ENCODE data around the gene ZNF22.
A peak's percentile ranks its signal among the peaks of the same experiment; 100 is the strongest.

Gene ZNF22

DNA sequence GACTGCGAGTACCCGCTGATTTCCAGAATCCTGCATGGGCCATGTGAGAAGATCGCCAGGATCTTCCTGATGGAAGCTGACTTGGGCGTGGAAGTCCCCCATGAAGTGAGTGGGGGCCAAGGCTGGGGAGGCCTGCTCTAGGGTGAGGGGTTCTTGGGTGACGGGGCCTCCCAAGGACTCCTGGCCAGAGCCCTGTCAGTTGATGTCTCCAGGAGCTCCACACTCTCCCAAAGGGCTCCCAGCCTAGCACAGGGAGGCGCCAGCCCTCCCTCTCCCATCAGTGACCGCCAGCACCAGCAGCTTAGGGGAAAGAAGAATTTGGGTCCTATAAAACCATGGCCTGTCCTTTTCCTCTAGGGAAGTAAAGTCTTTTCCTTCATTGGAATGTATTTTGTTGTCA is 9.8 kb upstream of the ZNF22 start:
- in situ Hi-C loops (cut with HindIII; ENCODE audit: low sequenced_read_pairs): no loop called here
- no peak for DNase-seq (ENCODE audit: low read depth, low spot score)
- no peak overlapping the region for H3K4me3 ChIP-seq (ENCODE audit: low read depth, low read length)
- TF ChIP-seq, protein P1, sequence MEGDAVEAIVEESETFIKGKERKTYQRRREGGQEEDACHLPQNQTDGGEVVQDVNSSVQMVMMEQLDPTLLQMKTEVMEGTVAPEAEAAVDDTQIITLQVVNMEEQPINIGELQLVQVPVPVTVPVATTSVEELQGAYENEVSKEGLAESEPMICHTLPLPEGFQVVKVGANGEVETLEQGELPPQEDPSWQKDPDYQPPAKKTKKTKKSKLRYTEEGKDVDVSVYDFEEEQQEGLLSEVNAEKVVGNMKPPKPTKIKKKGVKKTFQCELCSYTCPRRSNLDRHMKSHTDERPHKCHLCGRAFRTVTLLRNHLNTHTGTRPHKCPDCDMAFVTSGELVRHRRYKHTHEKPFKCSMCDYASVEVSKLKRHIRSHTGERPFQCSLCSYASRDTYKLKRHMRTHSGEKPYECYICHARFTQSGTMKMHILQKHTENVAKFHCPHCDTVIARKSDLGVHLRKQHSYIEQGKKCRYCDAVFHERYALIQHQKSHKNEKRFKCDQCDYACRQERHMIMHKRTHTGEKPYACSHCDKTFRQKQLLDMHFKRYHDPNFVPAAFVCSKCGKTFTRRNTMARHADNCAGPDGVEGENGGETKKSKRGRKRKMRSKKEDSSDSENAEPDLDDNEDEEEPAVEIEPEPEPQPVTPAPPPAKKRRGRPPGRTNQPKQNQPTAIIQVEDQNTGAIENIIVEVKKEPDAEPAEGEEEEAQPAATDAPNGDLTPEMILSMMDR (IDR thresholded peaks at IDR 0.05; ENCODE audit: low read depth, low read length): no peak

- H3K4me3 ChIP-seq (ENCODE audit: low read depth, low read length): no peak overlapping the region
- DNase-seq (ENCODE audit: low read depth, low spot score): no peak
- TF ChIP-seq, protein P1 (IDR thresholded peaks at IDR 0.05; ENCODE audit: low read depth, low read length): no peak
- in situ Hi-C loops (cut with HindIII; ENCODE audit: low sequenced_read_pairs): no loop called here
Measured at GRCh38 chr10:44991571-44991970, 9.2 kb upstream of the ZNF22 start.

DNA sequence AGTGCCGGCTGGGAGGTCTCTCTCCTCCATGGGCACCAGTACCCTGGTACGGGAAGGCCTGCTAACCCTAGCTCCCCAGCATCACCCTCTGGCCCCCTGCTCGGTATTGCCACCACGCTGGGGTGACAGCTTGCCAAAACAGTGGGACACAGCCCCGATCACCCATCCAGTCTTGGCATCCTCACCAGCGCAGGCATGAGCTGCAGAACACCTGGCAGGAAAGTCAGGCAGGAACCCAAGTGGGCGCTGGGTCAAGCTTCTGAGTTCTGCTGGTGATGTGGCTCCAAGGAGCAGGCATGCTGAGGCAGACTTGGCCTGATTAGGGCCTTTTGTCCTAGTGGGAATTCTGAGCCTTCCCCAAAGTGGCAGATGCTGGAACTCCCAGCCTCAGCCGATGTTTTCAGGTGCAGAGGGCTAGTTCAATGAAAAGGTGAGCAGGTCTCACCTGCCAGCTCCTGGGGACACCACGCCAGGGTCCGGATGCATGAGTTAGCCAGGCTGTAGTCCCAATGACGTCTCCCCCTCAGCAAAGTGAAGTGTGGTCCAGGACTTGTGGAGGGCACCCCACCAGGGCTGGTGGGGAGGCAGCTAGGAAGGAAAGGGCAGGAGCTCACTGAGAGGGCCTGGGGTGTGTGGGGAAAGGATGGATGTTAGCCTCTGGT is 8.5 kb upstream of the ZNF22 start:
- H3K4me3 ChIP-seq (ENCODE audit: low read depth, low read length): no peak overlapping the region
- in situ Hi-C loops (cut with HindIII; ENCODE audit: low sequenced_read_pairs): no loop called here
- TF ChIP-seq, protein P1 (IDR thresholded peaks at IDR 0.05; ENCODE audit: low read depth, low read length): no peak
- DNase-seq (ENCODE audit: low read depth, low spot score): no peak

DNA sequence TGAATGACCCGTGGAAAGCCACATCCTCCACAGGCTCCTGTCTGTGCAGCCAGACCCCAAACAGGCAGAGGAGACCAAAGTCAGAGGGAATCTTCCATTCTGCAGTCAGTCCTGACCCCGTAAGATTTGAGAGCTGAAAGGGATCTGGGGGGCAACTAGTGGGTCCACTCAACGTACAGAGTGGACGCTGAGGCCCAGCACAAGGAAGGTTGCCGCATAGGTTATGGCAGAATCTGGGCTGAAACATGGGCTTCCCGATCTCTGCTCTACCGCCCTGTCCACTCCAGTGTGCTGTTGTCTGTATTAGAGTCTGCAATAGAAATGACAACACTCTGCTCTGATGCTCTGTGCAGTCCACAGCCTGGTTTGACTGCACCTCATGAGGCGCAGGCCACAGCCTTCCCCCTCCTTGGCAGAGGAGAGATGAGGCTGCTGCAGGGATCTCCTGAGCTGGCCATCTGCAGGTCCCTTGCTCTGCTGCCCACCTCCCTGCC is 7.9 kb upstream of the ZNF22 start:
- no peak for DNase-seq (ENCODE audit: low read depth, low spot score)
- in situ Hi-C loops (cut with HindIII; ENCODE audit: low sequenced_read_pairs): no loop called here
- no peak overlapping the region for H3K4me3 ChIP-seq (ENCODE audit: low read depth, low read length)
- TF ChIP-seq, protein P1 (IDR thresholded peaks at IDR 0.05; ENCODE audit: low read depth, low read length): no peak

DNA sequence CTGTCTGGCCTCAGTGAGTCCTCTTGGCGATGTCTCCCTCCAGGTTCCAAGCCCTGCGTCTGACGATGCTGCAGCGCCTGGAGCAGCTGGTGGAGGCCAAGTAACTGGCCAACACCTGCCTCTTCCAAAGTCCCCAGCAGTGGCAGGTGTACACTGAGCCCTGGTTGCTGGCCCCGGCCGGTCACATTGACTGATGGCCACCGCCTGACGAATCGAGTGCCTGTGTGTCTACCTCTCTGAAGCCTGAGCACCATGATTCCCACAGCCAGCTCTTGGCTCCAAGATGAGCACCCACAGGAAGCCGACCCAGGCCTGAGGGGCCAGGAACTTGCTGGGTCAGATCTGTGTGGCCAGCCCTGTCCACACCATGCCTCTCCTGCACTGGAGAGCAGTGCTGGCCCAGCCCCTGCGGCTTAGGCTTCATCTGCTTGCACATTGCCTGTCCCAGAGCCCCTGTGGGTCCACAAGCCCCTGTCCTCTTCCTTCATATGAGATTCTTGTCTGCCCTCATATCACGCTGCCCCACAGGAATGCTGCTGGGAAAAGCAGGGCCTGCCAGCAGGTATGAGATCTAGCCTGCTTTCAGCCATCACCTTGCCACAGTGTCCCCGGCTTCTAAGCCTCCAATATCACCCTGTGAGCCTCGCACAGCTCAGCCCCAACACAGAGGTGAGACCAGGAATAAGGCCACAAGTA is 7.3 kb upstream of the ZNF22 start:
- TF ChIP-seq, protein P1 (IDR thresholded peaks at IDR 0.05; ENCODE audit: low read depth, low read length): no peak
- no peak for DNase-seq (ENCODE audit: low read depth, low spot score)
- in situ Hi-C loops (cut with HindIII; ENCODE audit: low sequenced_read_pairs): no loop called here
- no peak overlapping the region for H3K4me3 ChIP-seq (ENCODE audit: low read depth, low read length)

DNA sequence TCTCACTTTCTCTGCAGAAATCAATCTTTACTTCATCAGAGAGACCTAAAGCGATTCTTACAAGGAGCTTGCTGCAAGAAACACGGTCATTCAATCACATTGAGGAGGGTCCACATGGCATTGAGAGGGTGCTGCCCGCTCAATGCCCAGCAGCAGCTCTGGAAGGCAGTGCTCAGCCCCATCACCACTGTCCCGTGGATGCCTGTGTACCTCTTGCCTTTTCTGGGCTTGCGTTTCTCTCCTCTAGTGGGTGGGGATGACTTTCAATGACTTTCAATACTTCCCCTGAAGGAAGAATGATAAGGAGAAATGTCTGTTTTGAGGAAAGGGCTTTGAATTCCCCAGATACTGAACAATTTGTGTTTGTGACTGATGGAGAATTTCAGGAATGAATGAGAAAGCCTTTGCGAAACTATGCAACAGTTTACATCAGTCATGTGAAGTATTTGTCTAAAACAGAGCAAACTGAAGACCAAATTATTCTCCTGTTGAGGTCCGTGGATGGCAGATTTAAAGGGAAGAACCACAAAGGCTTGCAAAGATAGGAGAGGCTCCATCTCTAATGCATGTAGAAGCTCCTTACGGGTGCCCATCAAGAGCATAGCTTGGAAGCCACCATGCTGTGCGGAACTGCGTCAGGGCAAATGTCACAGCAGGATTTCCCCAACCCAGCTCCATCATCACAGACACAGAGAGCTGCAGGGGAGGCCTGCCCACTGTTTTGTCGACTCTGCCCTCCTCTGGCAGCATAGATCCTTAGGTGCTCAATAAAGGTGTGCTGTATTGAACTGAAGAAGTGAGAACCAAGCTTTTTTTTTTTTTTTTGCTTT is 6.6 kb upstream of the ZNF22 start:
- DNase-seq (ENCODE audit: low read depth, low spot score): peak; percentile 25
- H3K4me3 ChIP-seq (ENCODE audit: low read depth, low read length): no peak overlapping the region
- in situ Hi-C loops (cut with HindIII; ENCODE audit: low sequenced_read_pairs): no loop called here
- TF ChIP-seq, protein P1 (IDR thresholded peaks at IDR 0.05; ENCODE audit: low read depth, low read length): no peak
